Breast epithelium (tissue), 3 donors: ENCODE measurements around the gene ARHGAP44.

Source experiments
- CTCF ChIP-seq, 3 donors: fragments of 450-650 bp; IDR thresholded peaks; one replicate each; pipeline ENCODE4 v1.5.1; 2016 to 2017; ENCODE audit warnings: antibody characterized with exemption in 3 of 3, mild to moderate bottlenecking in 3 of 3, moderate library complexity in 3 of 3
- POLR2A ChIP-seq: fragments of 450-650 bp; IDR thresholded peaks from one replicate; pipeline ENCODE4 v1.6.1; 2016; ENCODE audit warnings: antibody characterized with exemption, mild to moderate bottlenecking, moderate library complexity
- POLR2AphosphoS5 ChIP-seq, 3 donors: sonication (generic); formaldehyde crosslinking; IDR thresholded peaks; one replicate each; pipeline ENCODE4 v1.6.1; 2017; ENCODE audit warnings: antibody characterized with exemption in 3 of 3

GRCh38 chr17:12756786-12757185 is 32.5 kb upstream of the ARHGAP44 start:
- TF ChIP-seq POLR2A (no peak), CTCF (IDR thresholded peaks at IDR 0.05) (no peak), POLR2AphosphoS5 (IDR thresholded peaks at IDR 0.05) (no peak)
